ENCODE measurements around the gene SALL4.

The SALL4 gene

DNA sequence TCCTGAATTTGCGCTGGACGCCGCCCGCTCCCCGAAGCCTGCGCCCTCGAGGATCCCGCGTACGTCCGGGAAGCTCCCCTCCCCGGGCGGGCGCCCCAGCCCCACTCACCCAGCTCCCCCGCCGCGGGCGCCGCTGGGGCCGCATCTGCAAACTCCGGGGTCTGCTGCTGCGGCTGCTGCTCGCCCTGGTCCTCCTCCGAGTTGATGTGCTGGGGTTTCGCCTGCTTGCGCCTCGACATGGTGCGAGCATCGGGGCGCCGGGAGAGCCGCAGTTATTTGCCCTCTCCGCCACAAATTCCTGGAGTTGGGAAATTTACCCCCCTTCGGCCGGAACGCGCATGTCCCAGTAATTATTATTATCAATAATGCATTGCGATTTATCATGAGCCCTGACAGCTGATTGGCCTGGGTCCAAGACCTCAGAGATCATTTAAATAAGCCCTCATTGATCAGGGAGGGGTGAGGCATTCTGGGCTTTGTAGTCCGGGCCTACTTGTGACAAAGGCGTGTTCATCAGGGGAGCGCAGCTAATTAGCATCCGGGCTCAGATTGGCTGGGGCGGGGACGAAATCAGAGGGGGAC lies at the start of gene SALL4:
SALL4 (minus strand) TSS at position 352 of the 582 bp plus-strand sequence; CDS start at position 239, 113 bp downstream.
- TF ChIP-seq CSDC2 (CRISPR knock-in tag; IDR thresholded peaks at IDR 0.05) (no peak), ZFP3 (CRISPR knock-in tag; IDR thresholded peaks at IDR 0.05) (no peak), ZC3H10 (CRISPR knock-in tag; IDR thresholded peaks at IDR 0.05) (no peak), ARNTL (CRISPR knock-in tag; IDR thresholded peaks at IDR 0.05; ENCODE audit: borderline replicate concordance, low read depth) (no peak), ISL1 (CRISPR knock-in tag; IDR thresholded peaks at IDR 0.05) (no peak), ESRRG (CRISPR knock-in tag; IDR thresholded peaks at IDR 0.05) (no peak), OSR1 (CRISPR knock-in tag; IDR thresholded peaks at IDR 0.05) (no peak), TOX (CRISPR knock-in tag; IDR thresholded peaks at IDR 0.05; ENCODE audit: borderline replicate concordance) (no peak), BACH2 (CRISPR knock-in tag; IDR thresholded peaks at IDR 0.05; ENCODE audit: borderline replicate concordance) (no peak)
- TF ChIP-seq, protein P1, sequence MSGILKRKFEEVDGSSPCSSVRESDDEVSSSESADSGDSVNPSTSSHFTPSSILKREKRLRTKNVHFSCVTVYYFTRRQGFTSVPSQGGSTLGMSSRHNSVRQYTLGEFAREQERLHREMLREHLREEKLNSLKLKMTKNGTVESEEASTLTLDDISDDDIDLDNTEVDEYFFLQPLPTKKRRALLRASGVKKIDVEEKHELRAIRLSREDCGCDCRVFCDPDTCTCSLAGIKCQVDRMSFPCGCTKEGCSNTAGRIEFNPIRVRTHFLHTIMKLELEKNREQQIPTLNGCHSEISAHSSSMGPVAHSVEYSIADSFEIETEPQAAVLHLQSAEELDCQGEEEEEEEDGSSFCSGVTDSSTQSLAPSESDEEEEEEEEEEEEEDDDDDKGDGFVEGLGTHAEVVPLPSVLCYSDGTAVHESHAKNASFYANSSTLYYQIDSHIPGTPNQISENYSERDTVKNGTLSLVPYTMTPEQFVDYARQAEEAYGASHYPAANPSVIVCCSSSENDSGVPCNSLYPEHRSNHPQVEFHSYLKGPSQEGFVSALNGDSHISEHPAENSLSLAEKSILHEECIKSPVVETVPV (CRISPR knock-in tag; IDR thresholded peaks at IDR 0.05) = no peak
- TF ChIP-seq, protein P2, sequence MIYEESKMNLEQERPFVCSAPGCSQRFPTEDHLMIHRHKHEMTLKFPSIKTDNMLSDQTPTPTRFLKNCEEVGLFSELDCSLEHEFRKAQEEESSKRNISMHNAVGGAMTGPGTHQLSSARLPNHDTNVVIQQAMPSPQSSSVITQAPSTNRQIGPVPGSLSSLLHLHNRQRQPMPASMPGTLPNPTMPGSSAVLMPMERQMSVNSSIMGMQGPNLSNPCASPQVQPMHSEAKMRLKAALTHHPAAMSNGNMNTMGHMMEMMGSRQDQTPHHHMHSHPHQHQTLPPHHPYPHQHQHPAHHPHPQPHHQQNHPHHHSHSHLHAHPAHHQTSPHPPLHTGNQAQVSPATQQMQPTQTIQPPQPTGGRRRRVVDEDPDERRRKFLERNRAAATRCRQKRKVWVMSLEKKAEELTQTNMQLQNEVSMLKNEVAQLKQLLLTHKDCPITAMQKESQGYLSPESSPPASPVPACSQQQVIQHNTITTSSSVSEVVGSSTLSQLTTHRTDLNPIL (CRISPR knock-in tag; IDR thresholded peaks at IDR 0.05; ENCODE audit: low read depth) = no peak
- TF ChIP-seq, protein P3, sequence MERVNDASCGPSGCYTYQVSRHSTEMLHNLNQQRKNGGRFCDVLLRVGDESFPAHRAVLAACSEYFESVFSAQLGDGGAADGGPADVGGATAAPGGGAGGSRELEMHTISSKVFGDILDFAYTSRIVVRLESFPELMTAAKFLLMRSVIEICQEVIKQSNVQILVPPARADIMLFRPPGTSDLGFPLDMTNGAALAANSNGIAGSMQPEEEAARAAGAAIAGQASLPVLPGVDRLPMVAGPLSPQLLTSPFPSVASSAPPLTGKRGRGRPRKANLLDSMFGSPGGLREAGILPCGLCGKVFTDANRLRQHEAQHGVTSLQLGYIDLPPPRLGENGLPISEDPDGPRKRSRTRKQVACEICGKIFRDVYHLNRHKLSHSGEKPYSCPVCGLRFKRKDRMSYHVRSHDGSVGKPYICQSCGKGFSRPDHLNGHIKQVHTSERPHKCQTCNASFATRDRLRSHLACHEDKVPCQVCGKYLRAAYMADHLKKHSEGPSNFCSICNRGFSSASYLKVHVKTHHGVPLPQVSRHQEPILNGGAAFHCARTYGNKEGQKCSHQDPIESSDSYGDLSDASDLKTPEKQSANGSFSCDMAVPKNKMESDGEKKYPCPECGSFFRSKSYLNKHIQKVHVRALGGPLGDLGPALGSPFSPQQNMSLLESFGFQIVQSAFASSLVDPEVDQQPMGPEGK (CRISPR knock-in tag; IDR thresholded peaks at IDR 0.05; ENCODE audit: borderline replicate concordance) = no peak
- no peak for ATAC-seq

DNA sequence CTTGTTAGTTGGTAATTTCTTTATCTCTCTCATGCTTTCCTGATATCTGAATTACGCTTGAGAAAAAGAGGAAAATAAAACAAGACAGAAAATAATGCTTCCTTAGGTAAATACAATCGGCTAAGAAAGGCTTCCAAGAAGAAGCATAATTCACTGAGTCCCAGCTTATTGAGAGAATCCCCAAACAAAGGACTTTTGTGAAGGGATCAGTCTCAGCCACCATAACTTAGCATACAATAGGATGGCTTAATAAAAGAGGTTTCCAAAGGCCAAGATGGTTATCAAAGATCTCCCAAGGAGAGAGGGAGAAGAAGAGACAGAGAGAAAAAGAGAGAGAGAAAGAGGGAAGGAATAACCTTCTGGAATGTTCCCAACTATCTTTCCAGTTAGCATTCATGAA lies 46.0 kb upstream of the SALL4 start:
- ATAC-seq = no peak
- TF ChIP-seq SNAI2 (CRISPR knock-in tag; IDR thresholded peaks at IDR 0.05) (no peak), ESRRG (CRISPR knock-in tag; IDR thresholded peaks at IDR 0.05) (no peak), TSHZ2 (CRISPR knock-in tag; IDR thresholded peaks at IDR 0.05) (no peak), TOX (CRISPR knock-in tag; IDR thresholded peaks at IDR 0.05; ENCODE audit: borderline replicate concordance) (no peak), PPARA (CRISPR knock-in tag; IDR thresholded peaks at IDR 0.05; ENCODE audit: borderline replicate concordance) (no peak), ARNTL (CRISPR knock-in tag; IDR thresholded peaks at IDR 0.05; ENCODE audit: borderline replicate concordance, low read depth) (no peak), BACH2 (CRISPR knock-in tag; IDR thresholded peaks at IDR 0.05; ENCODE audit: borderline replicate concordance) (no peak), ZFP3 (CRISPR knock-in tag; IDR thresholded peaks at IDR 0.05) (no peak), RARB (CRISPR knock-in tag; IDR thresholded peaks at IDR 0.05) (no peak), TCF4 (CRISPR knock-in tag; IDR thresholded peaks at IDR 0.05; ENCODE audit: borderline replicate concordance) (no peak), ISL1 (CRISPR knock-in tag; IDR thresholded peaks at IDR 0.05) (no peak), ZC3H10 (CRISPR knock-in tag; IDR thresholded peaks at IDR 0.05) (no peak), ZFP30 (CRISPR knock-in tag; IDR thresholded peaks at IDR 0.05) (no peak), GLIS3 (CRISPR knock-in tag; IDR thresholded peaks at IDR 0.05) (no peak), ZNF565 (CRISPR knock-in tag; conservative IDR thresholded peaks at IDR 0.05; ENCODE audit: low read depth) (no peak), ZNF8 (CRISPR knock-in tag; IDR thresholded peaks at IDR 0.05) (no peak), OSR1 (CRISPR knock-in tag; IDR thresholded peaks at IDR 0.05) (no peak), POU6F1 (CRISPR knock-in tag; IDR thresholded peaks at IDR 0.05; ENCODE audit: borderline replicate concordance, low read depth) (no peak)
- TF ChIP-seq, protein P1 (CRISPR knock-in tag; IDR thresholded peaks at IDR 0.05) = no peak

Measured in SK-N-SH treated with all-trans-retinoic acid at 6 μM for 48 hours (cell line).